C4-2B (cell line): Measurements from ENCODE around the gene TCHP.
A peak's percentile ranks its signal among the peaks of the same experiment; 100 is the strongest.
"Not testable (repeated sequence)": the region's sequence is repeated elsewhere in the genome, so short reads cannot be mapped to it uniquely, and the experiment has no call there.

Experiments
- H3K27ac ChIP-seq: fragments of 450-650 bp; 2 replicates; pipeline ENCODE4 v1.5.1; 2017
- CTCF ChIP-seq: fragments of 450-650 bp; conservative IDR thresholded peaks from 2 replicates; pipeline ENCODE4 v1.5.1; 2017; ENCODE audit warnings: mild to moderate bottlenecking
- ZFX ChIP-seq: fragments of 450-650 bp; IDR thresholded peaks from 2 replicates; pipeline ENCODE4 v1.6.1; 2017

TCHP gene

GRCh38 chr12:109925185-109925840, 25.2 kb downstream of the TCHP start:
- no peak overlapping the region for H3K27ac ChIP-seq
- TF ChIP-seq CTCF (no peak), ZFX (no peak)

- H3K27ac ChIP-seq = no peak overlapping the region
- no peak for TF ChIP-seq CTCF
- no peak for TF ChIP-seq ZFX
Observed at GRCh38 chr12:109926016-109926415, 25.9 kb downstream of the TCHP start.

GRCh38 chr12:109926488-109927210, 26.6 kb downstream of the TCHP start:
- no peak for TF ChIP-seq ZFX
- no peak for TF ChIP-seq CTCF
- H3K27ac ChIP-seq = no peak overlapping the region

GRCh38 chr12:109927622-109928021, 27.5 kb downstream of the TCHP start:
- no peak for TF ChIP-seq ZFX
- TF ChIP-seq CTCF = peak; percentile 86
- no peak overlapping the region for H3K27ac ChIP-seq

- TF ChIP-seq CTCF (no peak), ZFX (no peak)
- no peak overlapping the region for H3K27ac ChIP-seq
Observed at GRCh38 chr12:109928058-109928656, 28.1 kb downstream of the TCHP start.

GRCh38 chr12:109929326-109929725, 29.3 kb downstream of the TCHP start:
- H3K27ac ChIP-seq = not testable (repeated sequence)

- H3K27ac ChIP-seq = no peak overlapping the region
- no peak for TF ChIP-seq CTCF
- TF ChIP-seq ZFX = no peak
Observed at GRCh38 chr12:109930028-109930800, 30.1 kb downstream of the TCHP start.
